Tongue (tissue), 2 donors: ENCODE data around the gene JPH3. TPM values are rescaled to one million over a fixed set of nuclear protein-coding genes. Genes with fewer than 3 reads are reported as not detected.

ENCODE experiments used
- DNase-seq: peaks from one replicate; pipeline ENCODE4 v3.0.0-alpha.2; 2015
- total RNA-seq: library from RNA; depleted of rRNA; stranded (reverse); fragments of >200 nt; gene quantifications from one replicate; pipeline ENCODE4 v1.2.3, GENCODE V29; 2014

Gene JPH3
- total RNA-seq, result 0.10 TPM

DNA sequence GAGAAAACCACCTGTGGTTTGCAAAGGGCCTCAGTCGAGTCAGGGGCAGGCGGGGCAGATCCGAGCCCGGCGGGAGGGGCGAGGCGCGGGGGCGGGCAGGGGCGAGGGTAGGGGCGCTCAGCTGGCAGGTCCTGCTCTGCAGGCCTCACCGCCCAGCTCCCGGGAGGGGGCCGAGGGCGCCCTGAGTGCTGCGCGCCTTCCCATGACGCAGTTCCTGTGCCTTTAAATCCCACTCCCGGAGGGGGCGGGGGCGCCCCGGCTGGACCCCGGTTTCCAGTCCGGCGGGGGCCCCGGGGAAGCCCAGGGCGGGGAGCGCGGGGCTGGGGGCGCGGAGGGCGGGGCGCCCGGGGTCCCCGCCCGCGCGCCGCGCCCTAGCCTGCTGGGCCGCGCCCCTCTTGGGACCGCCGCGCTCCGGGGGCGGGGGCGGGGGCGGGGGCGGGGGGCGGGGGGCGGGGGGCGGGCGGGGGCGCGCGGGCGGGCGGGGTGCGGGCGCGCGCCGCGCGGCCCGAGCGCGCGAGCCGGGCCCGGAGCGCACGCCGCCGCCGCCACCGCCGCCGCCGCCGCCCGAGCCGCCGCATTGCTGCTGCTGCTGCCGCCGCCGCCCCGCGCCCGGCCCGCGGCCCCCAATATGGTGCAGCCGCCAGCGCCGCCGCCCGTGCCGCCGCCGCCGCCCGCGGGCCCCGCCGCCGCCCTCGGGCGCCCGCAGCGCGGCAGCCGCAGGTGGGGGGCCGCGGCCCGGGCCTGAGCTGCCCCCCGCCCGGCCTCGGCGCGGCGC is at the start of gene JPH3:
Gene JPH3 (plus strand): TSS at position 508 of the 775 bp plus-strand sequence. CDS start 639 bp downstream, outside the sequence.
- DNase-seq, result peak; percentile 14

DNA sequence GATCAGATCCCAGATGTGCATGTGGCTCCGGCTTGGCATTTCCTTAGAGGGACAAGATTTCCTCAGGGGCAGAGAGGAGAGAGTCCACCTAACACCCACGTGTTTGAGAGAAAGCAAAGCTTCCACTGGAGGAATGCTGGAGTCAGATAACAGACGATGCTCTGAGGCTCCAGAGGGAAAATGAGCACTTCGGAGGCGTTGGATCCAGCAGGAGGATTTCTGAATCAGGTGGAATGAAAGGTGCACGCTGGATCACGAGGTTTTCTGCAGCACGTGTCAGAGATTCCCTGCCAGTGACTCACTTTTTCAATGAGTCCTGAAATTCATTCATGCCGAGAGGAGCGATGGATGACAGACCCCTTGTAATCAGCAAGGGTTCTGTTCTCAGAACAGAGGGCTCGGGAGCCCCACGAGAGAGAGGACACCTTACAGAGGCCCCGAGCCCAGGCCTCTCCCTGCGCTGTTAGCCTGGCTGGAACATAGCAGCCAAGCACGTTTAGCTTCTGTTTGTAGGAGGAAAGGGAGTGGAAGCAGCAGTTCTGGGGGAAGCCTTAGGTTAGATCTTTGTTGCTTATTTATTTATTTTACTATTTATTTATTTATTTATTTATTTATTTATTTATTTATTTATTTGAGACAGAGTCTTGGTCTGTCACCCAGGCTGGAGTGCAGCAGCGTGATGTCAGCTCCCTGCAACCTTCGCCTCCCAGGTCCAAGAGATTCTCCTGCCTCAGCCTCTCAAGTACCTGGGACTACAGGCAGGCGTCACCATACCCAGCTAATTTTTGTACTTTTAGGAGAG is 49.3 kb upstream of the JPH3 start:
- DNase-seq, result no peak

GRCh38 chr16:87554754-87555427 is 47.4 kb upstream of the JPH3 start:
- no peak for DNase-seq

GRCh38 chr16:87555647-87556046 is 46.7 kb upstream of the JPH3 start:
- DNase-seq, result no peak

- DNase-seq, result peak; percentile 57
Observed at GRCh38 chr16:87556941-87557459, 45.3 kb upstream of the JPH3 start.

DNA sequence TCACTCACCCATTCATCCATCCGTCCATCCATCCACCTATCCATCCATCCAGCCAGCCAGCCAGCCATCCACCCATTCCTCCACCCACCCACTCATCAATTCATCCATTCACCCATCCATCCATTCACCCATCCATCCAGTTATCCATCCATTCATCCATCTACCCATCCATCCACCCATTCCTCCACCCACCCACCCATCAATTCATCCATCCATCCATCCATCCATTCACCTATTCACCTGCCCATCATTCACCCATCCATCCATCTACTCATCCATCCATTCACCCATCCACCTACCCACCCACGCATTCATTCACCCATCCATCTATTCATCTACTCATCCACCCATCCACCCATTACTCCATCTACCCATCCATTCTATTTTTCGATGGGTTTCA is 43.6 kb upstream of the JPH3 start:
- DNase-seq, result no peak

DNA sequence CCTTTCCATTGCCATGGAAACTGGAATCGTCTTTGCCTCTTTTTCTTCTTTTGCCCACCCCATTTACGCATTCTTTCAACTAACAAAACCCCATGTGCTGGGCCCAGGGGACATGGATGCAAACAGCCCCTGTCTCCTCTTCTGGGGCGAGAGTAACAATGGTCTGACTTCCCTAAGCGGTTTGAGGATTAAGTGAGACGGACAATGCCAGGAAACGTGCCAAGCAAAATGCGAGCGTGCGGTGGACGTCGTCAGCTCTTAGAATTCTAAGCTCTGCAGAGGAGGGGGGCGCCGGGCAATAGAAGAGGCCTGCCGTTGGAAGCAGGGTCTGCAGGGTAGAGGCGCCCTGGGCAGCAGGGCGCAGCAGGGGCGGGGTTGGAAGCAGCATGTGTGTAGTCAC is 42.4 kb upstream of the JPH3 start:
- DNase-seq, result peak; percentile 26

DNA sequence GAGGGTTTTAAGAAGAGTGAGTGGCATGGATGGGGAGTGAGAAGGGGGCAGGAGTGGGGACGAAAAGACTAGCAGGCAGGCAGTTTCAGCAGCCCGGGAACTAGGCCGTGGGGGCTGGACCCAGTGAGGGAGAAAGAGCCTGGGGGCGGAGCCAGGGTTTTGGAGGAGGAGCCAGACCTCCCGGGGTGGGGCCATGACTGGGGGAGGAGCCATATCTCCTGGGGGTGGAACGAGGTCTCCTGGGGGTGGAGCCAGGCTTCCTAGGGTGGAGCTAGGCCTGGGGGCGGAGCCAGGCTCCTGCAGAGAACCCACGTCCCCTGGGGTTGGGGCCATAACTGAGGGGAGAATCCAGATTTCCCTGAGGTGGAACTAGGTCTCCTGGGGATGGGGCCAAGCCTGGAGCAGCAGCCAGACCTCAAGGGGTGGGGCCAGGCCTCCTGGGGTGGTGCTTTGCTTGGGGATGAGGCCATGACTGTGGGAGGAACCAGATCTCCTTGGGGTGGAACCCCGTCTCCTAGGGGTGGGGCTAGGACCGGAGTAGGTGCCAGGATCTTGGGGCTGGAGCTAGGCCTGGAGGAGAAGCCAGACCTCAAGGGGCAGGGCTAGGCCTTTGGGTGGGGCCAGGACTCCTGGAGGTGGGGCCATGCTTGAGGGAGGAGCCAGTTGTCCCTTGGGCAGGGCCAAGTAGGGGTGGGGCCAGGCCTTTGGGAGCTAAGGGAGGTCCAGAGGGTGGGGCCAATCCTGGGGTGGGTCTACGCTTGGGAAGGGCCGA is 41.7 kb upstream of the JPH3 start:
- DNase-seq, result no peak

DNA sequence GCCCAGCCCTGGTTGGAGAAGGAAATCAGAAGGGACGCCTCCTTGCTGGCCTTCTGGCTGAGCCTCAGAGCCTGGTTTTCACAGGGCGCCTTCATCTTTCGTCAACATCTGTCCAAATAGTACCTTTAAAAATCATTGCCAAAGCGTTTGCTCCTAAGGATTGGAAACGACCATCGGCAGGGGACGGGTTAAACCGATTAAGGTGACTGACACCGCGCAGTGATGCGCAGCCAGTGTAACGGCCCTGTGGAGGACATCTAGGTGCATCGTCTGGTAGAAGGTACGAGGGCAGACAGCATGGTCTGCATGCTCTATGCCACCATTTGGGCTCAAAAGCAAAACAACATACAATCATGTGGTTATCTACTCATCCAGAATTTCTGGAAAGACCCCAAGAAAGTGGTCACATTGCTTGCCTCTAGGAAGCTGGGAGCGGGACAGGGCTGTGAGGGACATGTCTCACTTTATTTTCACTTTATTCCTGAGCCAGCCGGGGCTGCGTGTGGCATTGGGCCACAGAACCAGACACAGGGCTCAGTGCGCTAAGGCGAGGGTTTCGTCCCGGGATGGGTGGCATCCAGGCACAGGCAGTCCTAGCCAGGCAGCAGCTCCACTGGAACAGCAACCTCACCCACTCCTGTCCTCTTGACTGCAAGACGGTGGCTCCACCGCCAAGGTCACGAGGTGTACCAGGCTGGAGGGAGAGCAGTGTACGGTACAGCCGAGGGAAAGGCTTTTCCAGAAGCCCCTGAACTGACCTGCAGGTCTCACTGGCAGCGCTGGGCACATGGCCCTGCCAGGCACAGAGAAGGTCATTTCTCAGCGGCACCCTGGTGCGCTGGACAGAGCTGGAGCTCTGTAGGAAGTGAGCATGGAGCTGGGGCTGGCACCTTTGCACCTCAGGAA is 40.9 kb upstream of the JPH3 start:
- DNase-seq, result no peak

GRCh38 chr16:87562201-87562600 is 40.1 kb upstream of the JPH3 start:
- no peak for DNase-seq

DNA sequence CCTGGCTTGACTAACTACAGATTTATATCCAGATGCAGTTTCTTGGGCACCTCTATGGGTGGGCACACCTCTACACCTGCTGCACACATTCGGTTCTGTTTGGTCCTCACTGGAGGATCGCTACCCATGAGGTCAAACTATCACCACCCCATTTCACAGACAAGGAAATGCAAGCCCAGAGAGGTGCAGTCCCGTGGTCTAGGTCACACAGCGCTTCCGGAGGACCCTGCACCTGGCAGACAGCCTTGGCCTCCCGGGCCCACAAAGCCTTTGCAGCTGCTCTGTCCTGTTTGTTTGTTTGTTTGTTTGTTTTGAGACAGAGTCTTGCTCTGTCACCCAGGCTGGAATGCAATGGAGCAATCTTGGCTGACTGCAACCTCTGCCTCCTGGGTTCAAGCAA is 39.3 kb upstream of the JPH3 start:
- DNase-seq, result no peak

- no peak for DNase-seq
Observed at GRCh38 chr16:87563714-87564523, 38.4 kb upstream of the JPH3 start.

GRCh38 chr16:87564524-87564778 is 37.9 kb upstream of the JPH3 start:
- no peak for DNase-seq

GRCh38 chr16:87569601-87570571 is 32.4 kb upstream of the JPH3 start:
- no peak for DNase-seq

DNA sequence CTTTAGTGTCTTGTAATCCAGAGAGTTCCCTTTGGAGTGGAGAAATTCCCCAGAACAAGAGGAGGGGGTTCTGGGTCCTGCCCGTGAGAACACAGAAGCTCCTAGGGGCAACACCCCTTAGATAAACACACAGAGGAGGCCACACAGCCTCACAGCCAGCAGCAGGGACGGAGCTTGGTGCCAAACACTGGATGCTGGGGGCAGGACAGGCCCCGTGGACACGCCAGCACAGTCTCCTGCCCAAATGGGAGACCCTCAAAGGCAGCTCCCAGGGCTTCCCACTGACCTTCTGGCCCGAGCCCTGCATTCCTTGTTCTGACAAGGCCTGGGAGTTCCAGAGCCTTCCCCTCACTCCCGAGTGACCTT is 31.8 kb upstream of the JPH3 start:
- DNase-seq, result no peak

DNA sequence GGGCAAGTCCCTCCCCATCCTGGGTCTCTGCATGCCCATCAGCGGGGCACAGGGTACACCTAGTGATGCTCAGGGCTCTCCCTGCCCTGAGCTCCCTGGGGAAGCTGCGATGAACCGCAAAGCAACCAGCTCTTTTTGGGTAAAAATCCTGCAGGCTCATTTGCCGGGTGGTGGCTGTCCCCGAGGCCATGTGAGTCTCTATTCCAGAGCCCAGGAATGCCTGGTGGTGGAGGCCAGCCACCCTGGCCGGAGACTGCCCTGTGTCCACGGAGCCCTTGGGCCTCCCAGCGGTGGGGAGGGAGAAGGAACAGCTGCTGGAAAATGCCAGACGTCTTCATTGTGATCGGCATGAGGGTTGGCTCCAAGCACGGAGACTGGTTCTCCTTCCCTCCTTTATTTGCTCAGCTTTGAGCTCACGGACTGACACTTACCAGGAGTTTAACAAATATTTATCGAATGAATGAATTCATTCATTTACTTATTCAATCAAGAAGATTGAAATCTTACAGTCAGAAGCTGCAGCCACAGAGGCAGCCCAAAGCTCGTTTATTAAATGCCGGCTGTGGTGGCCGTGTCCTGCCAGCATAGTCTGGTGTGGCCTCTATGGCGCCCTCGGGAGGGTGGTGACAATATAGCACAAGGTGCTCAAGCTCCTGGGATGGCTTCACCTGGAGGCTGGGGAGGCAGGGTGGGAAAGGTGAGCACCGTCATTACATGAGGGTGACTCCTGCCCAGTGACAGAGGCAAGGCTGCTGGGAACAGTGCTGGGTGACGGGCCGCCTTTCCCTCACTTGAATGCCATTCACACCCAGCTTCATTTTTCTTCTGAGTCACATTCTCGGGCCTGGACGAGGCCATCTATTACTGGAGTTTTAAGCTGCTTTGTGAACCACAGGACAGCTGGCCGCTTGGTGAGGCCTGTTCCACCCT is 31.1 kb upstream of the JPH3 start:
- peak; percentile 49 for DNase-seq

- DNase-seq, result no peak
Observed at GRCh38 chr16:87571868-87572244, 30.5 kb upstream of the JPH3 start.

DNA sequence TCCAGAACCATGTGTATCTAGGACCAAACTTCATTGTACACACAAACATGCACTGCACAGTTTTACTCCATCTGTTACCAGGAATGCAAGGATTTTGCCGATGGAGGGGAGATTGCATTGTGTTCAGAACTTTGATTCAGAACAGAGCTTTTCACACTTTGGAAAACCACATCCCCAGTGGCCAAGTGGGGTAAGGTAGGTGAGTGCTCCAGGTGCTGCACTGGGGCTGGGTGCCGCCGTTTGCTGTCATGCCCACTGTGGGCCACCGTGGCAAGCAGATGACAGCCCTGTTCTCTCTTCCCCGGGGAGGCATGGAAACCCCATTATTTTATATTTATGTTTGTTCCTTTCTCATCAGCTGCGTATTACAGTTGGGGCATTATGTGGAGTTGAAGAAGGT is 29.3 kb upstream of the JPH3 start:
- DNase-seq, result no peak
